ENCODE measurements around the gene TEPSIN.

- TF ChIP-seq POLR2A (IDR thresholded peaks at IDR 0.05), result no peak
- TF ChIP-seq CTCF (IDR thresholded peaks at IDR 0.05), result no peak
- no peak for TF ChIP-seq POLR2AphosphoS5 (IDR thresholded peaks at IDR 0.05; ENCODE audit: insufficient read depth in 1 of 2, low read depth in 1 of 2)
Observed at GRCh38 chr17:81238490-81238814, 403 bp downstream of the TEPSIN start.
